Fibroblast of skin of scalp (primary cell): ENCODE data around the gene CCL19.

Experiments used
- DNase-seq: peaks from one replicate; pipeline ENCODE4 v3.0.0-alpha.2; 2013

Gene CCL19

DNA sequence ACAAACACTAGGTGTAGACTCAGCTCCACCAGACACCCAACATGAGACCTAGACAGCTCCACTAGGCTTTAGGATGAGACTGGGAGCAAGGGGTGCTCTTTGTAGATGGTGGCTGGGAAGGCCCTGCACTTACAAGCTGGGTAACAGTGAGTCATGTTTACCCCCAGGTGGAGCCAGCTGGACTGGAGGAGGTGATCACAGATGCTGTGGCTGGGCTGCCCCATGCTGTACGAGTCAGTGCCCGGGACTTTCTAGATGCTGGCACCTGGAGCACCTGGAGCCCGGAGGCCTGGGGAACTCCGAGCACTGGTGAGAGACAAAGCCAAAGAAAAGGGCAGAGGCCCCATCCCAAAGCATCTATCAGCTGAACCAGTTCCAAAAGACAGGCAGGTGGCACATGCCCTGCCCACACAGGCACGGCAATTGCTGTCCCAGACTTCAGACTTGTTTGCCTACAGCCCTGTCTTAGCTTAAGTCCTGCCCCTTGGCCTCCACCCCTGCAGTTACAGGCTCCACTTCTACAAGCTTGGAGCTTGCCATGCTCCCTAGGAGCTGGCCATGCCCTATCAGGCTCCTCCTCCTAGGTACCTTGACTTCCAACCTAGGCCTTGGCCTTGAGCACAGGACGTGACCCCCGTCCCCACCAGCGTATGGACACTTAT, 31.4 kb downstream of the CCL19 start:
- DNase-seq, result no peak

GRCh38 chr9:34658461-34658860, 32.6 kb downstream of the CCL19 start:
- no peak for DNase-seq

GRCh38 chr9:34656992-34657391, 34.1 kb downstream of the CCL19 start:
- DNase-seq, result no peak

GRCh38 chr9:34655394-34655793, 35.7 kb downstream of the CCL19 start:
- DNase-seq, result no peak

DNA sequence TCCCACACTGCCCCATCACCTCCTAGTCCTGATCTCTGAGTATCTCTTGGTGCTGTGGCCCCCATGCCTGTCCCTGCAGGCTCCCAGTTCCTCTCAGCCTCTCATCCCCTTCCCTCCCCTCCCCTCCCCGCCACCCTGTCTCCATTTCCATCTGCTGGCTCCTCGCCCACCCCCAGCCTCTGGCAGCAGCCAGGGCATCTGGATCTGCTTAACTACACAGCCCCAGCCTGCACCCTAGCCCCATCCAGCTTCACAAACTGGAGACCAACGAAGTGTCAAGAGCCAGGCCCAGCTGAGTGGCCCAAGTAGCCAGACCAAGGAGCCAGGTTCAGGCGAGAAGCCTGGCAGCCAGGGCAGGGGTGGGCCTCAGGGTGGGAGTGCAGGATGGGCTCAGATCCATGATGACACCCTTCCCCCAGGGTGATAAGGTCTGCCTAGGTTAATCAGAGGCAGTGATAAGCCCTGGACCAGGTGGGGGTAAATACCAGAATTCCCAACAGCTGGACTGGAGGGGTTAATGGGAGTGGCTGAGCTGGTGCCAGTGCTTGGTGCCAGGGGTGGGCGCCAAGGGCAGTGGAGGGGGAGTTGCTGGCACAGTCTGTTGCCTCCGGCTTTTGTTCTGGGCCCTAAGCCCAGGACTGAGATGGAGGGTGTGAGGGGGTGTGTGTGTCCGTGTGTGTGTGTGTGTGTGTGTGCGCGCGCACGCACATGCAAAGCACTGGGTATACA, 36.6 kb downstream of the CCL19 start:
- peak; percentile 91 for DNase-seq

GRCh38 chr9:34653151-34654072, 37.7 kb downstream of the CCL19 start:
- DNase-seq, result peak; percentile 80

GRCh38 chr9:34652602-34653000, 38.5 kb downstream of the CCL19 start:
- no peak for DNase-seq

GRCh38 chr9:34651876-34652601, 39.0 kb downstream of the CCL19 start, which contains the start of gene IL11RA:
Gene IL11RA (plus strand): TSS chr9:34652185. CDS start chr9:34655218, 3,033 bp downstream.
- peak; percentile 91 for DNase-seq

- DNase-seq, result no peak
Measured at GRCh38 chr9:34651321-34651720, 39.8 kb downstream of the CCL19 start.

- DNase-seq, result no peak
Measured at GRCh38 chr9:34650816-34651215, 40.3 kb downstream of the CCL19 start.

DNA sequence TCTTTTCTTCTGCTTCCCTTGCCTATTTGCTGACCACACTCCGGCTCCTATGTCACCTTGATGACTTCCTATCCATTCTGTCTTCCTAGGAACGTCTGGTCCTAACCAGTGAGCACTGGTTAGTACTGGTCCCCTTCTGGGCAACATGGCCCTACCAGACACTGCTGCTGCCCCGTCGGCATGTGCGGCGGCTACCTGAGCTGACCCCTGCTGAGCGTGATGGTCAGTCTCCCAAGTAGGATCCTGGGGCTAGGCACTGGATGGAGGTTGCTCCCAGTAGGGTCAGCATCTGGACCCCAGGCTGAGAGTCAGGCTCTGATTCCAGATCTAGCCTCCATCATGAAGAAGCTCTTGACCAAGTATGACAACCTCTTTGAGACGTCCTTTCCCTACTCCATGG, 42.4 kb downstream of the CCL19 start:
- no peak for DNase-seq

- no peak for DNase-seq
Measured at GRCh38 chr9:34647651-34648050, 43.4 kb downstream of the CCL19 start.

DNA sequence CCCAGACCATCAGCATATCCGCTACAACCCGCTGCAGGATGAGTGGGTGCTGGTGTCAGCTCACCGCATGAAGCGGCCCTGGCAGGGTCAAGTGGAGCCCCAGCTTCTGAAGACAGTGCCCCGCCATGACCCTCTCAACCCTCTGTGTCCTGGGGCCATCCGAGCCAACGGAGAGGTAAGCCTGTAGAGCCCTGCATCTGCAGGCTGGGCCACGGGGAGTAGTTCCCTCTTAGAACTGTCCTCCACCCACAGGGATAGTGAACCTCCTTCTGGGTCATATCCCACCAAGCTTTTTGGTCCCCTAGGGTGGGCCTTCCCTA, 44.0 kb downstream of the CCL19 start:
- no peak for DNase-seq

- DNase-seq, result peak; percentile 88
Measured at GRCh38 chr9:34646211-34647083, 44.6 kb downstream of the CCL19 start, which contains the start of gene GALT. Gene GALT (plus strand): TSS chr9:34646675. CDS start chr9:34646705, 30 bp downstream.

DNA sequence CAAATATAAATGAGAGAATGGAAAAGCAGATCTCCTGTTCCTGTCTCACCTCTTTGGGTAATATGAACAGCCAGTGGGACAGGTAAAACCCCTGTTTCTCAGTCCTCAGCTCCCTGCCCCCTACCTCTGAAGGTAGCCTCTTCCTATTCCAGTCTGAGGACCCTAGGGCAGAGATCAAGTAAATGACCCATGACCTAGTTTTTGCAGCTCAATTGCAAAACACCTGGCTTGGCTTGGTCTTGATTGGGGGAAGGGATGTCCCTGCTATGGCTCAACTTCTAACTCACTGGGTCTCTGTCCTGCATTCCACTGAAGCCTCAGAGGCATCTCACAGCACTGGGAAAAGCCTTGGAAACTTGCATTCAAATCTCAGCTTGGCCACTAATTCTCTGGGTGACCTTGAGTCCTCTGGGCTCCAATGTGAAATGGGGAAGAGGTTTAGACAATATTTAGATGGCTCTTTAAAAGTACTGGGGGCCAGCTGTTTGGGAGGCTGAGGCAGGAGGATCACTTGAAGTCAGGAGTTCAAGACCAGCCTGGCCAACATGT, 46.2 kb downstream of the CCL19 start:
- no peak for DNase-seq

- DNase-seq, result peak; percentile 37
Measured at GRCh38 chr9:34642679-34643078, 48.4 kb downstream of the CCL19 start.
